Upper lobe of left lung (tissue), 4 donors: ENCODE results near the gene NEDD4L.

Experiments used
- EP300 ChIP-seq, 4 donors: sonication (generic); formaldehyde crosslinking; IDR thresholded peaks; one replicate each; pipeline ENCODE4 v1.5.1; 2017; ENCODE audit warnings: antibody characterized with exemption in 4 of 4, control low read depth in 2 of 4
- POLR2AphosphoS5 ChIP-seq, 2 donors: sonication (generic); formaldehyde crosslinking; IDR thresholded peaks; one replicate each; pipeline ENCODE4 v1.5.1; 2017; ENCODE audit warnings: antibody characterized with exemption in 2 of 2
- TF ChIP-seq, protein P1 (sequence below), 6 experiments: fragments of 450-650 bp in 4 of 6; fragments of 200-600 bp in 2 of 6; sonication (generic) in 2 of 6; IDR thresholded peaks; one replicate each; pipeline ENCODE4 v1.5.1; 2016 to 2019; ENCODE audit warnings: antibody characterized with exemption in 6 of 6

DNA sequence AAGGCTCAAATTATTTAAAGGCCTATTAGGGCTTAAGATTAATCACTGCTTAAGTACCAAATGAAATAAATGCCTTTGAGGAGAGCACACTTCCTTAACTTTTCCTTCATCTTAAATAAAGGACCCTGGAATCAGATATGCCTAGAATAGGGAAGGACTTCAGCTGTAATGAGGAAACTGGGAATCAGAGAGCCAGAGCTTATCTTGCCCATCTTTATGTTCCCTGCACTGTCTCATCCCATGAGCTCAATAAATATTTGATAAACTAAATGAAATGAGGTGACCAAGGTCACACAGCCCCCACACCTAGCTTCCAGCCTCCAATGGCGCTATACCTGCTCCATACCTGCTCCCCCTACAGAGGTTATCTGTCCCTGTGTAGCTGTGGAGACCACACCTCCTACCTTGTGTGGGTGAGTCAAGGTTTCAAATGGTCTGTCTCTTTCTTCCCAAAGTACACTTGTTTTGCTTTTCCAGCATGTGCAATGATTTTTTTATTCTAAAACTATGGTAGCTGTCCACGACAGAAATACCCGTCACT lies 23.4 kb upstream of the NEDD4L start:
- TF ChIP-seq, protein P1, sequence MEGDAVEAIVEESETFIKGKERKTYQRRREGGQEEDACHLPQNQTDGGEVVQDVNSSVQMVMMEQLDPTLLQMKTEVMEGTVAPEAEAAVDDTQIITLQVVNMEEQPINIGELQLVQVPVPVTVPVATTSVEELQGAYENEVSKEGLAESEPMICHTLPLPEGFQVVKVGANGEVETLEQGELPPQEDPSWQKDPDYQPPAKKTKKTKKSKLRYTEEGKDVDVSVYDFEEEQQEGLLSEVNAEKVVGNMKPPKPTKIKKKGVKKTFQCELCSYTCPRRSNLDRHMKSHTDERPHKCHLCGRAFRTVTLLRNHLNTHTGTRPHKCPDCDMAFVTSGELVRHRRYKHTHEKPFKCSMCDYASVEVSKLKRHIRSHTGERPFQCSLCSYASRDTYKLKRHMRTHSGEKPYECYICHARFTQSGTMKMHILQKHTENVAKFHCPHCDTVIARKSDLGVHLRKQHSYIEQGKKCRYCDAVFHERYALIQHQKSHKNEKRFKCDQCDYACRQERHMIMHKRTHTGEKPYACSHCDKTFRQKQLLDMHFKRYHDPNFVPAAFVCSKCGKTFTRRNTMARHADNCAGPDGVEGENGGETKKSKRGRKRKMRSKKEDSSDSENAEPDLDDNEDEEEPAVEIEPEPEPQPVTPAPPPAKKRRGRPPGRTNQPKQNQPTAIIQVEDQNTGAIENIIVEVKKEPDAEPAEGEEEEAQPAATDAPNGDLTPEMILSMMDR (IDR thresholded peaks at IDR 0.05): no peak
- TF ChIP-seq POLR2AphosphoS5 (IDR thresholded peaks at IDR 0.05) (no peak), EP300 (IDR thresholded peaks at IDR 0.05) (no peak)
